HCT116 (cell line): ENCODE measurements around the gene NDUFA7. TPM values are rescaled to one million over a fixed set of nuclear protein-coding genes. Genes with fewer than 3 reads are reported as not detected.

Source experiments
- ATAC-seq: fragments of 200-7000 bp; cut with Tn5 transposase; 2 replicates; pipeline ENCODE4 v1.9.1; 2020; ENCODE audit warnings: mild to moderate bottlenecking, moderate library complexity
- BruUV-seq: library from RNA; stranded (reverse); fragments of 400-500 nt; replicated peaks from 2 replicates; lab custom pipeline; 2021; lab: Mats Ljungman, UMichigan
- CTCF ChIA-PET: fragments of 300-600 bp; sonication (Branson Sonifier 250); formaldehyde crosslinking; loops from one replicate; lab custom pipeline; 2021; ENCODE audit warnings: antibody characterized with exemption; lab: Charles Lee
- POLR2A ChIA-PET: fragments of 300-600, 350-600 bp; sonication (Branson Sonifier 250); formaldehyde crosslinking; loops from one replicate; lab custom pipeline; 2021; ENCODE audit warnings: antibody characterized with exemption; lab: Charles Lee
- RAD21 ChIA-PET, 2 experiments: fragments of 300-600 bp; sonication (Branson Sonifier 250); formaldehyde crosslinking; loops; one replicate each; lab custom pipeline; 2023; ENCODE audit warnings: low total read pairs in 2 of 2; ENCODE audit not compliant: uncharacterized antibody in 2 of 2, unreplicated experiment in 2 of 2, low non-redundant PET in 1 of 2; lab: Charles Lee
- DNase-seq: peaks from one replicate; pipeline ENCODE4 v3.0.0-alpha.2; 2010; ENCODE audit warnings: low read depth, low spot score
- H2AFZ ChIP-seq: fragments of 200-600 bp; shearing (Covaris generic), sonication (generic); 2 replicates; pipeline ENCODE4 v1.6.1; 2017; ENCODE audit warnings: low read depth, mixed run types, mixed read lengths, antibody characterized with exemption, low read length; ENCODE audit not compliant: poor library complexity, severe bottlenecking
- H3K27ac ChIP-seq: 2 replicates; pipeline ENCODE4 v1.5.1; 2012; ENCODE audit warnings: low read depth, low read length
- H3K27me3 ChIP-seq: fragments of 200-600 bp; sonication (generic); 2 replicates; pipeline ENCODE4 v1.6.1; 2016; ENCODE audit warnings: mixed run types, low read length, mixed read lengths; ENCODE audit not compliant: insufficient read depth
- H3K36me3 ChIP-seq, 2 experiments: fragments of 200-500 bp in 1 of 2; fragments of 200-600 bp in 1 of 2; sonication (Bioruptor generic) in 1 of 2; sonication (generic) in 1 of 2; 2 replicates each; pipeline versions ENCODE4 v1.5.1 to v1.6.1; 2014 to 2016; ENCODE audit warnings: low read length in 2 of 2, inconsistent platforms in 1 of 2, mixed read lengths in 1 of 2, mixed run types in 1 of 2; ENCODE audit not compliant: insufficient read depth in 2 of 2, control insufficient read depth in 1 of 2
- H3K4me1 ChIP-seq, 2 experiments: fragments of 200-600 bp in 1 of 2; sonication (generic) in 1 of 2; 2 replicates each; pipeline versions ENCODE4 v1.5.1 to v1.6.1; 2012 to 2017; ENCODE audit warnings: low read length in 2 of 2, inconsistent platforms in 1 of 2, mild to moderate bottlenecking in 1 of 2, mixed read lengths in 1 of 2, mixed run types in 1 of 2, moderate library complexity in 1 of 2; ENCODE audit not compliant: insufficient read depth in 2 of 2, control insufficient read depth in 1 of 2
- H3K4me2 ChIP-seq: fragments of 200-600 bp; sonication (generic); 2 replicates; pipeline ENCODE4 v1.6.1; 2017; ENCODE audit warnings: mixed run types, low read length, mixed read lengths
- H3K4me3 ChIP-seq, 2 experiments: fragments of 200-600 bp in 1 of 2; sonication (generic) in 1 of 2; replicated peaks in 1 of 2; 2 replicates each; pipeline ENCODE4 v1.5.1; 2011 to 2016; ENCODE audit warnings: low read length in 2 of 2, control low read depth in 1 of 2, low read depth in 1 of 2, mild to moderate bottlenecking in 1 of 2, mixed read lengths in 1 of 2, mixed run types in 1 of 2
- H3K79me2 ChIP-seq: fragments of 200-600 bp; sonication (generic); 2 replicates; pipeline ENCODE4 v1.6.1; 2017; ENCODE audit warnings: mild to moderate bottlenecking, mixed run types, low read length, moderate library complexity, mixed read lengths; ENCODE audit not compliant: insufficient read depth
- H3K9ac ChIP-seq: fragments of 200-600 bp; sonication (generic); 2 replicates; pipeline ENCODE4 v1.6.1; 2016; ENCODE audit warnings: low read length, mixed read lengths
- H3K9me2 ChIP-seq: fragments of 200-600 bp; sonication (generic), shearing (Covaris generic); 2 replicates; pipeline ENCODE4 v1.6.1; 2017; ENCODE audit warnings: mixed run types, mild to moderate bottlenecking, moderate library complexity; ENCODE audit not compliant: insufficient read depth
- H3K9me3 ChIP-seq, 2 experiments: fragments of 200-500 bp in 1 of 2; fragments of 200-600 bp in 1 of 2; sonication (Bioruptor generic) in 1 of 2; sonication (generic) in 1 of 2; 2 replicates each; pipeline ENCODE4 v1.6.1; 2014 to 2017; ENCODE audit warnings: low read length in 2 of 2, mixed read lengths in 2 of 2, inconsistent platforms in 1 of 2, low read depth in 1 of 2, mild to moderate bottlenecking in 1 of 2, mixed run types in 1 of 2, moderate library complexity in 1 of 2; ENCODE audit not compliant: control insufficient read depth in 1 of 2, insufficient read depth in 1 of 2
- H4K20me1 ChIP-seq: fragments of 200-600 bp; sonication (generic), shearing (Covaris generic); 2 replicates; pipeline ENCODE4 v1.6.1; 2017; ENCODE audit warnings: mixed run types, mild to moderate bottlenecking, moderate library complexity; ENCODE audit not compliant: insufficient read depth
- CBX3 ChIP-seq: IDR thresholded peaks from 2 replicates; pipeline ENCODE4 v1.6.1; 2012; ENCODE audit warnings: low read depth
- EGR1 ChIP-seq: IDR thresholded peaks from 2 replicates; pipeline ENCODE4 v1.6.1; 2012; ENCODE audit warnings: low read depth
- ELF1 ChIP-seq: IDR thresholded peaks from 2 replicates; pipeline ENCODE4 v1.6.1; 2012; ENCODE audit warnings: low read depth, borderline replicate concordance
- EZH2phosphoT487 ChIP-seq: fragments of 200-600 bp; IDR thresholded peaks from 2 replicates; pipeline ENCODE4 v1.6.1; 2018; ENCODE audit warnings: antibody characterized with exemption, borderline replicate concordance
- JUND ChIP-seq: IDR thresholded peaks from 2 replicates; pipeline ENCODE4 v1.6.1; 2012
- POLR2AphosphoS5 ChIP-seq: IDR thresholded peaks from 2 replicates; pipeline ENCODE4 v1.6.1; 2011; ENCODE audit warnings: mild to moderate bottlenecking, low read depth, low read length, moderate library complexity
- RAD21 ChIP-seq: IDR thresholded peaks from 2 replicates; pipeline ENCODE4 v1.6.1; 2012; ENCODE audit warnings: low read depth, mild to moderate bottlenecking
- SIN3A ChIP-seq: IDR thresholded peaks from 2 replicates; pipeline ENCODE4 v1.6.1; 2012; ENCODE audit warnings: low read depth
- SP1 ChIP-seq: IDR thresholded peaks from 2 replicates; pipeline ENCODE4 v1.6.1; 2012; ENCODE audit warnings: low read depth
- SRF ChIP-seq: IDR thresholded peaks from 2 replicates; pipeline ENCODE4 v1.6.1; 2012; ENCODE audit warnings: low read depth
- TCF7L2 ChIP-seq: IDR thresholded peaks from 2 replicates; pipeline ENCODE4 v1.7.0; 2011; ENCODE audit warnings: borderline replicate concordance, inconsistent platforms; ENCODE audit not compliant: insufficient read depth, insufficient read length; ENCODE audit errors: extremely low read depth
- ZBTB33 ChIP-seq: IDR thresholded peaks from 2 replicates; pipeline ENCODE4 v1.6.1; 2011; ENCODE audit warnings: mild to moderate bottlenecking, low read length, moderate library complexity; ENCODE audit not compliant: insufficient replicate concordance; ENCODE audit errors: extremely low read depth
- ZFX ChIP-seq: fragments of 450-650 bp; IDR thresholded peaks from 2 replicates; pipeline ENCODE4 v1.6.1; 2017
- intact Hi-C: fragments of 100-400 bp; cut with micrococcal nuclease; formaldehyde crosslinking; loops from 2 replicates; pipeline ENCODE4 v1.10.0; 2022
- total RNA-seq: library from RNA; stranded (reverse); gene quantifications from one replicate; pipeline ENCODE4 v1.2.1, GENCODE V29; 2021; ENCODE audit not compliant: unreplicated experiment
- TF ChIP-seq, protein P1 (sequence below), 3 experiments: fragments of 200-600 bp in 1 of 3; sonication (generic) in 1 of 3; IDR thresholded peaks in 2 of 3; conservative IDR thresholded peaks in 1 of 3; 2 replicates each; pipeline ENCODE4 v1.5.1; 2012 to 2017; ENCODE audit warnings: low read depth in 2 of 3, low read length in 2 of 3, antibody characterized with exemption in 1 of 3, borderline replicate concordance in 1 of 3, control low read depth in 1 of 3, mild to moderate bottlenecking in 1 of 3, mixed read lengths in 1 of 3, mixed run types in 1 of 3, moderate library complexity in 1 of 3; ENCODE audit not compliant: insufficient read depth in 1 of 3
- TF ChIP-seq, protein P2 (sequence below): IDR thresholded peaks from 2 replicates; pipeline ENCODE4 v1.6.1; 2012

Gene NDUFA7
- total RNA-seq, 1 experiment from 2014 or later, result 86.9 TPM

- no peak for TF ChIP-seq CBX3
- no peak for TF ChIP-seq RAD21
- no peak for TF ChIP-seq SRF
- no peak for TF ChIP-seq TCF7L2
- TF ChIP-seq SP1, result no peak
- no peak for TF ChIP-seq EZH2phosphoT487
- no peak for TF ChIP-seq ZFX
Observed at GRCh38 chr19:8311461-8312260, 9.5 kb downstream of the NDUFA7 start (continued).

- Histone ChIP-seq H3K4me3 (no peak overlapping the region), H4K20me1 (no peaks in the 10 kb centered on the region), H3K9me2 (no peaks in the 10 kb centered on the region), H3K79me2 (peaks cover 24% of the 10 kb centered on the region), H3K4me2 (no peak overlapping the region), H3K9ac (no peak overlapping the region), H3K9me3 (no peaks in the 10 kb centered on the region), H3K36me3 (peaks cover 16 to 30% of the 10 kb centered on the region in 2 experiments; a peak in 3 of 4 replicates), H3K27me3 (no peaks in the 10 kb centered on the region), H2AFZ (no peak overlapping the region), H3K4me1 (peaks cover 14 to 47% of the 10 kb centered on the region in 2 experiments), H3K27ac (no peak overlapping the region)
- DNase-seq (no peak), ATAC-seq (no peak)
- CTCF ChIA-PET, result no interaction called here
- RAD21 ChIA-PET, result no interaction called here
- POLR2A ChIA-PET, result interaction anchor here (1.2 kb wide), 1 partner anchor 11 kb away, joined by 4 read pairs; the partner anchor contains the start of genes NDUFA7 and RPS28
- no TSS peak for BruUV-seq
- no peak for TF ChIP-seq TCF7L2
- no peak for TF ChIP-seq CBX3
- TF ChIP-seq SIN3A, result no peak
- TF ChIP-seq, protein P1, sequence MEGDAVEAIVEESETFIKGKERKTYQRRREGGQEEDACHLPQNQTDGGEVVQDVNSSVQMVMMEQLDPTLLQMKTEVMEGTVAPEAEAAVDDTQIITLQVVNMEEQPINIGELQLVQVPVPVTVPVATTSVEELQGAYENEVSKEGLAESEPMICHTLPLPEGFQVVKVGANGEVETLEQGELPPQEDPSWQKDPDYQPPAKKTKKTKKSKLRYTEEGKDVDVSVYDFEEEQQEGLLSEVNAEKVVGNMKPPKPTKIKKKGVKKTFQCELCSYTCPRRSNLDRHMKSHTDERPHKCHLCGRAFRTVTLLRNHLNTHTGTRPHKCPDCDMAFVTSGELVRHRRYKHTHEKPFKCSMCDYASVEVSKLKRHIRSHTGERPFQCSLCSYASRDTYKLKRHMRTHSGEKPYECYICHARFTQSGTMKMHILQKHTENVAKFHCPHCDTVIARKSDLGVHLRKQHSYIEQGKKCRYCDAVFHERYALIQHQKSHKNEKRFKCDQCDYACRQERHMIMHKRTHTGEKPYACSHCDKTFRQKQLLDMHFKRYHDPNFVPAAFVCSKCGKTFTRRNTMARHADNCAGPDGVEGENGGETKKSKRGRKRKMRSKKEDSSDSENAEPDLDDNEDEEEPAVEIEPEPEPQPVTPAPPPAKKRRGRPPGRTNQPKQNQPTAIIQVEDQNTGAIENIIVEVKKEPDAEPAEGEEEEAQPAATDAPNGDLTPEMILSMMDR (IDR thresholded peaks at IDR 0.05 in 2 of 3, conservative IDR thresholded peaks at IDR 0.05 in 1 of 3; ENCODE audit: borderline replicate concordance in 1 of 3, insufficient read depth in 1 of 3, low read depth in 2 of 3, low read length in 2 of 3), result no peak
- no peak for TF ChIP-seq EGR1
- no peak for TF ChIP-seq ELF1
- no peak for TF ChIP-seq ZBTB33
- TF ChIP-seq JUND, result no peak
- TF ChIP-seq, protein P2, sequence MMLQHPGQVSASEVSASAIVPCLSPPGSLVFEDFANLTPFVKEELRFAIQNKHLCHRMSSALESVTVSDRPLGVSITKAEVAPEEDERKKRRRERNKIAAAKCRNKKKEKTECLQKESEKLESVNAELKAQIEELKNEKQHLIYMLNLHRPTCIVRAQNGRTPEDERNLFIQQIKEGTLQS, result no peak
- no peak for TF ChIP-seq POLR2AphosphoS5
- intact Hi-C loops, result no loop called here
Observed at GRCh38 chr19:8310342-8311055, 10.7 kb downstream of the NDUFA7 start.
